ENCODE results near the gene WDR41. TPM values are rescaled to one million over a fixed set of nuclear protein-coding genes. Genes with fewer than 3 reads are reported as not detected.
"Not testable (repeated sequence)": the region's sequence is repeated elsewhere in the genome, so short reads cannot be mapped to it uniquely, and the experiment has no call there.

The WDR41 gene
- total RNA-seq, 1 donor: 114 TPM

DNA sequence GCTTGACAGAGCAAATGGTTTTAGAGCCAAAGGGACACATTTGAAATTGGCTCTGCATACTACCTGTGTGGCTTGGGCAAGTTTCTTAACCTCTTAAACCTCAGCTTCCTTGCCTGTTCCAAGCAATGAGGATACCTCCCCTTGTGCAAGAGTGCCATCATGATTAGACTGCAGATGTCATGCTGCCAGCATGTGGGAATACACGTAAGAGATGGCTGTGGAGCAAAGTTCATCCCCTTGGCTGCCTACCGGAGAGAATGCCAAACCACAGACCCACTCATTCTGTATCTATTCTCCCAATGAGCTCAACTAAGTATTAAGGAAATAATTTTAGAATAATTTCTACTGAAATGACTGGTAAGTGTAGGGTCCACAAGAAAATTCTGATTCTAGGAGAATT is 101.3 kb downstream of the WDR41 start:
- H3K9me3 ChIP-seq (ENCODE audit: low read depth, low read length): no peaks in the 10 kb centered on the region
- no peaks in the 10 kb centered on the region for H3K79me2 ChIP-seq (ENCODE audit: insufficient read depth, low read length)
- DNase-seq (ENCODE audit: insufficient read length, low spot score, missing footprints): peak; percentile 87
- no peaks in the 10 kb centered on the region for H3K27me3 ChIP-seq (ENCODE audit: insufficient read depth, low read length)
- H3K4me2 ChIP-seq (ENCODE audit: insufficient read depth, low read length): peak overlapping the region; percentile 42
- peaks cover 19% of the 10 kb centered on the region for H3K4me1 ChIP-seq (ENCODE audit: insufficient read depth, low read length)
- no peak overlapping the region for H3K4me3 ChIP-seq (ENCODE audit: insufficient read depth, low read length)
- H3K36me3 ChIP-seq (ENCODE audit: insufficient read depth, low read length): no peaks in the 10 kb centered on the region
- H4K20me1 ChIP-seq (ENCODE audit: insufficient read depth, low read length): no peaks in the 10 kb centered on the region
- TF ChIP-seq, protein P1, sequence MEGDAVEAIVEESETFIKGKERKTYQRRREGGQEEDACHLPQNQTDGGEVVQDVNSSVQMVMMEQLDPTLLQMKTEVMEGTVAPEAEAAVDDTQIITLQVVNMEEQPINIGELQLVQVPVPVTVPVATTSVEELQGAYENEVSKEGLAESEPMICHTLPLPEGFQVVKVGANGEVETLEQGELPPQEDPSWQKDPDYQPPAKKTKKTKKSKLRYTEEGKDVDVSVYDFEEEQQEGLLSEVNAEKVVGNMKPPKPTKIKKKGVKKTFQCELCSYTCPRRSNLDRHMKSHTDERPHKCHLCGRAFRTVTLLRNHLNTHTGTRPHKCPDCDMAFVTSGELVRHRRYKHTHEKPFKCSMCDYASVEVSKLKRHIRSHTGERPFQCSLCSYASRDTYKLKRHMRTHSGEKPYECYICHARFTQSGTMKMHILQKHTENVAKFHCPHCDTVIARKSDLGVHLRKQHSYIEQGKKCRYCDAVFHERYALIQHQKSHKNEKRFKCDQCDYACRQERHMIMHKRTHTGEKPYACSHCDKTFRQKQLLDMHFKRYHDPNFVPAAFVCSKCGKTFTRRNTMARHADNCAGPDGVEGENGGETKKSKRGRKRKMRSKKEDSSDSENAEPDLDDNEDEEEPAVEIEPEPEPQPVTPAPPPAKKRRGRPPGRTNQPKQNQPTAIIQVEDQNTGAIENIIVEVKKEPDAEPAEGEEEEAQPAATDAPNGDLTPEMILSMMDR (IDR thresholded peaks at IDR 0.05; ENCODE audit: extremely low read depth, low read depth, low read length): no peak
- peak overlapping the region; percentile 2 for H3K27ac ChIP-seq (ENCODE audit: low read depth, low read length)
- H2AFZ ChIP-seq (ENCODE audit: low read length): no peak overlapping the region

DNA sequence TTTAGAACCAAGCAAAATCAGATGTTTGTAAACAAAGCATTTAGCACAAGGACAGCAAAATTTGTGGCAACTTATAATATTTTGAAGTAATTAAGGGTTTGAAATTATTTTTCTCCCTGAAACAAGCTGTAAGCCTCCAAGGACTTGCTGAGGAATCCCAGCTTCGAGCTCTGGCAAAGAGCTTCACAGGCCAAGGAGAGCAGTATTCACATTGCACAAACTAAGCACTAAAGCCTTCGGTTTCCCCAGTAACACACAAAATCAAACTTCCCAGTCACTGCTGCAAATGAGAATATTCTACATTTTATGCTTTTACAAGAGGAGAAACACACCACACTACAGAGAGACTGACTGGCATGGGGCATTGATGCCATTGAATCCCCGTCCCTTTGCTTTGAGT is 101.9 kb downstream of the WDR41 start:
- peak overlapping the region; percentile 2 for H3K27ac ChIP-seq (ENCODE audit: low read depth, low read length)
- H3K4me3 ChIP-seq (ENCODE audit: insufficient read depth, low read length): no peak overlapping the region
- peak overlapping the region; percentile 28 for H3K4me2 ChIP-seq (ENCODE audit: insufficient read depth, low read length)
- H3K4me1 ChIP-seq (ENCODE audit: insufficient read depth, low read length): peaks cover 19% of the 10 kb centered on the region
- H3K79me2 ChIP-seq (ENCODE audit: insufficient read depth, low read length): no peaks in the 10 kb centered on the region
- no peaks in the 10 kb centered on the region for H3K36me3 ChIP-seq (ENCODE audit: insufficient read depth, low read length)
- DNase-seq (ENCODE audit: insufficient read length, low spot score, missing footprints): peak; percentile 57
- no peak overlapping the region for H2AFZ ChIP-seq (ENCODE audit: low read length)
- no peaks in the 10 kb centered on the region for H3K27me3 ChIP-seq (ENCODE audit: insufficient read depth, low read length)
- TF ChIP-seq, protein P1 (IDR thresholded peaks at IDR 0.05; ENCODE audit: extremely low read depth, low read depth, low read length): no peak
- H4K20me1 ChIP-seq (ENCODE audit: insufficient read depth, low read length): no peaks in the 10 kb centered on the region
- no peaks in the 10 kb centered on the region for H3K9me3 ChIP-seq (ENCODE audit: low read depth, low read length)

DNA sequence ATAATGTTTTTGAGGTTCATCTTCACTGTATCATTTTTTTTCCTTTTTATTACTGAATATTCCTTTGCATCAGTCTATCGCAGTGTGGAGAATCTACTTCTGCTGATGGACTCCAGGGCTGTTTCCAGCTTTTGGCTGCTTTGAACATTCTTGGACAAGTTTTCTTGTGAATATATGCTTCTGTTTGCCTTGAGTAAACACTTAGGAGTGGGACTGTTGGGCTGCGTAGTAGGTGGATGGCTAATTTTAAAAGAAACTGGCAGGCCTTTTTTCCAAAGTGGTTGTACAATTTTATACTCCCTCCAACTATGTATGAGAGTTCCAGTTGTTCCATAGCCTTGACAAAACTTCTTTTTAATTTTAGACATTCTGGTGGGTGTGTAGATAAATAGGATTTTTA is 102.4 kb downstream of the WDR41 start:
- Histone ChIP-seq H3K79me2 (ENCODE audit: insufficient read depth, low read length) (no peaks in the 10 kb centered on the region), H3K27ac (ENCODE audit: low read depth, low read length) (no peak overlapping the region), H3K9me3 (ENCODE audit: low read depth, low read length) (no peaks in the 10 kb centered on the region), H3K4me2 (ENCODE audit: insufficient read depth, low read length) (no peak overlapping the region), H3K27me3 (ENCODE audit: insufficient read depth, low read length) (no peaks in the 10 kb centered on the region), H3K4me3 (ENCODE audit: insufficient read depth, low read length) (no peak overlapping the region), H3K4me1 (ENCODE audit: insufficient read depth, low read length) (peaks cover 19% of the 10 kb centered on the region), H2AFZ (ENCODE audit: low read length) (no peak overlapping the region), H3K36me3 (ENCODE audit: insufficient read depth, low read length) (no peaks in the 10 kb centered on the region), H4K20me1 (ENCODE audit: insufficient read depth, low read length) (no peaks in the 10 kb centered on the region)
- no peak for DNase-seq (ENCODE audit: insufficient read length, low spot score, missing footprints)
- TF ChIP-seq, protein P1 (IDR thresholded peaks at IDR 0.05; ENCODE audit: extremely low read depth, low read depth, low read length): no peak

DNA sequence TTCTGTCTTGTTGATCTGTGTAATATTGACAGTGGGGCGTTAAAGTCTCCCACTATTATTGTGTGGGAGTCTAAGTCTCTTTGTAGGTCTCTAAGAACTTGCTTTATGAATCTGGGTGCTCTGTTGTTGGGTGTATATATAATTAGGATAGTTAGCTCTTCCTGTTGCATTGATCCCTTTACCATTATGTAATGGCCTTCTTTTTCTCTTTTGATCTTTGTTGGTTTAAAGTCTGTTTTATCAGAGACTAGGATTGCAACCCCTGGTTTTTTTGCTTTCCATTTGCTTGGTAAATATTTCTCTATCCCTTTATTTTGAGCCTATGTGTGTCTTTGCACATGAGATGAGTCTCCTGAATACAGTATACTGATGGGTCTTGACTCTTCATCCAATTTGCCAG is 105.8 kb downstream of the WDR41 start:
- H3K4me1 ChIP-seq (ENCODE audit: insufficient read depth, low read length): peaks cover 13% of the 10 kb centered on the region
- H3K36me3 ChIP-seq (ENCODE audit: insufficient read depth, low read length); H4K20me1 ChIP-seq (ENCODE audit: insufficient read depth, low read length); H3K9me3 ChIP-seq (ENCODE audit: low read depth, low read length); H3K27ac ChIP-seq (ENCODE audit: low read depth, low read length); H3K27me3 ChIP-seq (ENCODE audit: insufficient read depth, low read length); H3K4me3 ChIP-seq (ENCODE audit: insufficient read depth, low read length); DNase-seq (ENCODE audit: insufficient read length, low spot score, missing footprints); H3K79me2 ChIP-seq (ENCODE audit: insufficient read depth, low read length); H2AFZ ChIP-seq (ENCODE audit: low read length); H3K4me2 ChIP-seq (ENCODE audit: insufficient read depth, low read length): not testable (repeated sequence)

DNA sequence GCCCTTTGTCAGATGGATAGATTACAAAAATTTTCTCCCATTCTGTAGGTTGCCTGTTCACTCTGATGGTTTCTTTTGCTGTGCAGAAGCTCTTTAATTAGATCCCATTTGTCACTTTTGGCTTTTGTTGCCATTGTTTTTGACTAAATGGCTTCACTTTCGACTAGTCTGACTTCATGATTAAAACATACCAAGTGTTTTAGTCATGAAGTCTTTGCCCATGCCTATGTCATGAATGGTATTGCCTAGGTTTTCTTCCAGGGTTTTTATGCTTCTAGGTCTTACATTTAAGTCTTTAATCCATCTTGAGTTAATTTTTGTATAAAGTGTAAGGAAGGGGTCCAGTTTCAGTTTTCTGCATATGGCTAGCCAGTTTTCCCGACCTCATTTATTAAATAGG is 108.8 kb downstream of the WDR41 start:
- H3K36me3 ChIP-seq (ENCODE audit: insufficient read depth, low read length); H3K27ac ChIP-seq (ENCODE audit: low read depth, low read length); H3K9me3 ChIP-seq (ENCODE audit: low read depth, low read length); H2AFZ ChIP-seq (ENCODE audit: low read length); H3K79me2 ChIP-seq (ENCODE audit: insufficient read depth, low read length); H3K4me3 ChIP-seq (ENCODE audit: insufficient read depth, low read length); H3K4me2 ChIP-seq (ENCODE audit: insufficient read depth, low read length); H3K4me1 ChIP-seq (ENCODE audit: insufficient read depth, low read length); DNase-seq (ENCODE audit: insufficient read length, low spot score, missing footprints); H4K20me1 ChIP-seq (ENCODE audit: insufficient read depth, low read length); H3K27me3 ChIP-seq (ENCODE audit: insufficient read depth, low read length): not testable (repeated sequence)

Other genes with a start within 250 kb of the WDR41 start
- gene OTP, start 146.4 kb upstream of the WDR41 start, total RNA-seq: under 0.01 TPM in 1 of 2 replicates, not detected in the other

Data from osteoblast (primary cell).